Activated CD8-positive, alpha-beta memory T cell treated with anti-CD3 and anti-CD28 coated beads, Interleukin-2, amount 50 U/mL, for 24 hours (primary cell): ENCODE data around the gene TBX18.

Source experiments
- DNase-seq: peaks from one replicate; pipeline ENCODE4 v3.0.0-alpha.2; 2020; ENCODE audit errors: extremely low read depth

TBX18 gene

DNA sequence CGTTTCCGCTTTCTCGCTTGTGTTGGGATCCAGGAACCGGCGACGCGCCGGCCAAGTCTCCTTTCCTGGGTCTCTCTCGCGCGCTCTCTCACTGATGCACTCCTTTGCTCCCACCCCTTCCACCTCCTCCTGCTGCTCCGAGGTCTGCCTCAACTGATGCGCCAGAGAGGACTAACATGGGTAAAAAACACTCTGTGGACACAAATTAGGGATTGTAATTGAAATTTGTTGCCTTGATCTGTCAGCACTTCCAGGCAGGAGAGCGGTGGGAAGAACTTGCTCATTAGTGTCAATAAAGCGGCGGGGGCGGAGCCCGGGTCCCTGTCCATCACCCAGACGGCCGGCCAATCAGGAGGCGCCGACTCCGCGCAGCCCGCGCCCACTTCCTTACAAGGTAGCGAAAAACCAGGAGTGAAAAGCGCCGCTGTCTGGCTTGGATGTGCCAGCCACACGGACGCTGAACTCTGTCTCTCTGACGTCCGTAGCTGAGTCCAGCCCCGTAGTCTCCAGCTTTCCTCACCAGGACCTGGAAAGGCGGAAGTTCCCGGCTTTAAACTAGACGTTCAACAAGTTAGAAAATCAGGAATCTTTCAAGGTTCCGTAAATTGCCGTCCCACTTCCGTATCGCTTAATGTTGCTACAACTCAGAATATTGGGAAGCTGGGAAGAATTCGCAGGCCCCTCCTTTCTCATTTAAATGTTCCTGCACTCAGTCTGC lies at the start of gene TBX18:
TSS of gene TBX18 (minus strand) at position 267 of the 718 bp plus-strand sequence. CDS start 417 bp downstream, outside the sequence.
- DNase-seq = no peak

DNA sequence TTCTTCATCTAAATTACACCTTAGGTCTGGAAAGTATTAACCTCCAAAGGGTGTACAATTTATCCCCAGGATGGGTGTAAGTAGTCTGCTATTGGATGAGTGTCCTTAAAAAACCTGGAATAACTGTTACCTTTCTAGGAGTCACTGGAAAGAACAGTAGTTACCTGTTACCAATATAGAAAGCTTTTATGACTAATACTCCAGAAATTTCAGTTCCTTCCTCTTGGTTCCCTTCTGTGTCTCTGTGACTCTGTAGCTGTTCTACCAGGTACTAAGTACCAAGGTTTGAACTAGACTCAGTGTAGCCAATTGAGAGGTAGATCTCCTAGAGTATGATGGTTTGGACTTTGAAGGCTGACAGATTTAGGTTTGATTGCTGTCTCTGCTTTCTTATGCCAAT lies 47.0 kb upstream of the TBX18 start:
- DNase-seq = no peak

DNA sequence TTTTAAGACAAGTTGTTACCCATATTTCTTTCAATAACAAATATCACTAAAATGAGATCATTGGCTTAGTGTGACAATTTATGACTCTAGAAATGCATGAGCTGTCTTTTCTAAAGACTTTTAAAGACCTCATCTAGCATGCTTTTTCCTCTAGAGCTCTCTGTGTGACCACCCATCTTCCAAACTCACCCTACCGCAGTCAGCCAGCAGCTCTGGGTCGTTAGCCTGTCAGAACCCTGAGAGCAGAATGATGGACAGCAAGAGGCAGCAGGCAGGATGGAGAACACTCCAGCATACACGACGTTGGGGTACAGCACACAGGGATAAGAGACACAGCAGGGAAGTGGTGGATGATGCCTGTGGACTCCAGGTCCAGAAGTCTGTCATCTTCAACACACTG lies 45.1 kb upstream of the TBX18 start:
- DNase-seq = no peak

DNA sequence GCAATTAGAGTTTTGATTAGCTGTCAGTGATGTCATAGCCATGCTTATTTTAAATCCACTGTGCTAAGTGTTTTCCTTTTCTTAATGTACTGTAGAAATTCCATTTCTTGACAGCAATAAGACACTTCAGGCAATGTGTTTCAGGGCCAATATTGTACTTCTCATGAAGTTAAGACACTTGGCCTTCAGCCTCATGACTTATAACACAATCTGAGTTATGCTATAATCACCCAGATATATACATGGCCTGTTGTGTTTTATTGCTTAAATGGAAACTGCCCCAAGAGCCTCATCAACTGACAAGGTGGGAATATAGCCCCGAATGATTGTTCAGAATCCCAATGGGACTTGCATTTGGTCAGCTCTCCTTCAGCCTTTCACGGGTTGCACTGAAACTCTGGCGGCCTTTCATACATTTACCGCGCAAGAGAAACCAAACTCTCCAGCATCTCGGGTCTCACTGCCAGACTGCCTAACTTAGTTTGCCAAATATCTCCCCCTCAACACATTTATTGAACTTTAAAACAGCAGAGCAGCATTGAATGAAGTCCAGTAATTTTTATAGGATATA lies 44.2 kb upstream of the TBX18 start:
- DNase-seq = no peak

DNA sequence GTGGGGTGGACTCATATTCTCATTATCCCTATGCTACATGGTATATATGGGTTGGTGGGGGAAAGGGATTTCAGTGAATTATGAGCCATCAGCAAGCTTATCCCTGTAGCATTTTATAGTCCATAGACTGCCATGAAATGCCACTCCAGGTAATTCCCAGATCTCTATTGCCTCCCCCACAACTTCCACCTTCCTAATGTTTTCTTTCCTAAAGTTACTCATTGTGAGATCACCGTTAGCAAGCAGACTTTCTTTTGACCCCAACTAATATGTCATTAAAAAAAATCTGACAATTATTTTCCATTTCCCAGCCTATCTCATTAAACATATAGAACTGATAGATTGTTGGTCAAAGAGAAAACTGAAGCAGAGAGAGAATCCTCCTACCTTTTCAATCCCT lies 40.7 kb upstream of the TBX18 start:
- DNase-seq = no peak

DNA sequence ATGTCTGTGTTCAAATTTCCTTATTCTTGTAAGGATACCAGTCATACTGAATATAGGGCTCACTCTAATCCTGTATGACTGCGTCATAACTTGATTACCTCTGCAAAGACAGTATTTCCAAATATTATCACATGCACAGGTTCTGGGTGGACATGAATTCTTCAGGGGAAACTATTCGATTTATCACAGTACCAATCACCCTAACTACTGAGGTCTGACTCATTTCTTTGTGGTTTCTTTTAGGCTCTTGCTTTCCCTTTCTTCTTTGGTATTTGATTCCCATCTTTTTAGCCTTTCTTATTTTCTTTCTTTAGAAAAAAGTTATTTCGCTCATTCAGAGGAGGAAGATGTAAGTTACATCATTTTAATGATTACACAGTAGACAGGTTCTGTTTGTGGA lies 40.3 kb upstream of the TBX18 start:
- DNase-seq = no peak

DNA sequence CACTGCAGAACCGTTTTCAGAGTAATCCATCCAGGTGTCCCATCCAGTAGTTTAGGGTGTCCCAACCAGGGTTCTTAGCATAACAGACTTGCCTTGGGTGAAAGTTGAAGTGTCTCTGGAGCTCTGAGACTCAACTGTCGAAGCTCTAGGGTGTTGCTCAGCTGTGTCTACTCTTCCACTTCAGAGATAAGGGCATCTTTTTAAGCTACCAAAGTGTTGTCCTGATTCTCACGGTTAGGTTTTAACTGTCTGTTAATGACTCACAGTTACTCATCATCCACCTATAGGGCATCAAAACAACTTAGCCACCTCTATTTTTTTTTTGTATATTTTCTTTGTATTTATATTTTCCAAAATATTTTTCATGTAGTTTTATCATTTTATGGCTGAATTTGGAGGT lies 36.9 kb upstream of the TBX18 start:
- DNase-seq = no peak

DNA sequence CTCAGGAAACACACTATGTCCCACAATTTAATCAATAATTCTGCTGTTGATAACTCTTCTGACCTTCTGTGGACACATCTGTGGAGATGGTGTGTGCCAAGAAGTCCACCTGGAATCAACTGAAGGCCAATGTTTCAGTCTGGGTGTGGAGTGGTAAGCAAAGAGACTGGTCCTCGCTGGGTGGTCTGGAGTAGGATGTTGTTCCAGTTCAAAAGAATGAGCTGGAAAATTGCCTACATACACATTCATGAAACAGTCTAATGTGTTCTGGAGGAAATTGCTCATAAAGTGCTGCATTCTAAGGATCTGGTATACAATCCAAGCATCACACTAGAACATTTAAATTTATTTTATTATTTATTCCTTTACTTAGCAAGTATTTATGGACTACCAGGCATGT lies 33.9 kb upstream of the TBX18 start:
- no peak for DNase-seq

DNA sequence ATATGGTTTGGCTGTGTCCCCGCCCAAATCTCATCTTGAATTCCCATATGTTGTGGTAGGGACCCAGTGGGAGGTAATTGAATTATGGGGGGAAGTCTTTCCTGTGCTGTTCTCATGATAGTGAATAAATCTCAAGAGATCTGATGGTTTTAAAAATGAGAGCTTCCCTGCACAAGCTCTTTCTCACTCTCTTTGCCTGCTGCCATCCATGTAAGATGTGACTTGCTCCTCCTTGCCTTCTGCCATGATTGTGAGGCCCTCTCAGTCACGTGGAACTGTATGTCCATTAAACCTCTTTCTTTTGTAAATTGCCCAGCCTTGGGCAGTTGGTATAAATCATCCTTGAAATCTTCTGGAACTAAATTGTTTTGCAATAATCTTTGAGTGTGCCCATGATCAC lies 31.9 kb upstream of the TBX18 start:
- DNase-seq = no peak

DNA sequence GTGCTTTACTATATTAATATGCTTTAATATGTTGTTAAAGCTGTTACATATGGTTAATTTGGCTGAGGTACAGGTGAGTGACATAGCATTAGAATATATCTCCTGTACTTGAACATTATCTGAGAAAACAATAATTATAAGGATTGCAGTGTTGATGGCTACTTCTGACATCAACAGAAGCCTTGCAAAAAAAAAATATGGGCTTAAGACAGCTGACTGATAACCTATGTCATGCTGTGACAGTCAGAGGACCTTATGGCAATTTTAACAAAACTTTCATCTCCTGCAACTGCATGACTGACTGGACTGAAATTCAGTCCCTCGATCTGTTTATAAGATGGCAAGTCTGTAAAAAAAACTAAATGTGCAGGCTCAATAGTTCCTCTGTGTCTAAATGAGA lies 27.5 kb upstream of the TBX18 start:
- no peak for DNase-seq

DNA sequence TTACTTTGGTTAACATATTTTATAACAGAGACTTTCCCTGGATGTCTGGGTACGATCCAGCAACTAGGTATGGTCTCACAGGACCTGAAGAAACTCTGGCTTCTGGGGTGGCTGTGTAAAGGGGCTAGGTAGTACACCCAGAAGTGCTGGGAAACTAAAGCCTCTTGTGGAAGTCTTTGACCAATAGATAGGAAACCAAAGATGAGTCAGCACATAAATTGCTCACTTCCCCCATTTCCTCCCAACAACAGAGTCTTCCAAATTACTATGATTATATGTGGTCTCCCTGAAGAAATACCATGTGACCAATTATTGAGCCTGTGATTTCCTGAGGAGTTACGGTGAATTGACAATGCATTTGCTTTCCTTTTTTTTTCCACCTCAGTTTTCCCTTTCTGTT lies 26.8 kb upstream of the TBX18 start:
- DNase-seq = no peak

DNA sequence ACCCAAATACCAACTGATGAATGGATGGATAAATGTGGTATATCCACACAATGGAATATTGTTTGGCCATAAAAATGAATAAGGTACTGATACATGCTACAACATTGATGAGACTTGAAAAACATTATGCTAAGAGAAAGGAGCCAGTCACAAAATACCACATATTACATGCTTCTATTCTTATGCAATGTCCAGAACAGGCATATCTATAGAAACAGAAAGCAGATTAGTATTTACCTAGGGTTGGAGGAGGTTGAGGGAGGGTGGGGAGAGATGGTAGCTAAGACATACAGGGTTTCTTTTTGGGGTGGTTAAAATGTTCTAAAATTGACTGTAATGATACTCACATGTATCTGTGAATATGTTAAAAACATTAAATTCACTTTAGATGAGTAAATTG lies 24.8 kb upstream of the TBX18 start:
- no peak for DNase-seq

DNA sequence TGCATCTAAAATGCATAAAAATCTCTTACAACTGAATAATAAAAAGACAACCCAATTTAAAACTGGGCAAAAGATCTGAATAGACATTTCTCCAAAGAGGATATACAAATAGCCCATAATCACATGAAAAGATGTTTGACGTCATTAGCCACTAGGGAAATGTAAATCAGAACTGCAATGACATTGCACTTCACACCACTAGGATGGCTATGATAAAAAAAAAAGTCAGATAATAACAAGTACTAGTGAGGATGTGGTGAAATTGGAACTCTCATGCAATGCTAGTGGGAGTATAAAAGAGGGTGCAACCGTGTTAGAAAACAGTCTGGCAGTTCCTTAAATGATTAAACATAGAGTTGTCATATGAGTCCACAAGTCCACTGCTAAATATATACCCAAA lies 24.3 kb upstream of the TBX18 start:
- DNase-seq = no peak

DNA sequence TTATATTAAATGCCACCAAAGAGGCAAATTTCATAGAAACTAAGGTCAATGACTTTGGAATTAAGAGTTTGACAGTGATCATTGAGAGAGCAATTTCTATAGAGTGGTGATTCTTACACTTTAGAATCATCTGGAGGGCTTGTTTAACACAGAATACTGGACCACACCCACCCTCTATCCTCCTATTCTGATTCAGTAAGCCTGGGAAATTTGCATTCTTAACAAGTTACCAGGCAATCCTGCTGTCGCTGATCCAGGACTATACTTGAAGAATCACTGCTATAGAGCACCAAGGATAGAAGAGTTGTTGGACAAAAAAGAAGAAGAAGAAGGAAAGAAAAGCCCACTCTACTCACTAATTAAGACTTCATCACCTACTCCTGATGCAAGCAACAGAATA lies 21.3 kb upstream of the TBX18 start:
- DNase-seq = no peak

DNA sequence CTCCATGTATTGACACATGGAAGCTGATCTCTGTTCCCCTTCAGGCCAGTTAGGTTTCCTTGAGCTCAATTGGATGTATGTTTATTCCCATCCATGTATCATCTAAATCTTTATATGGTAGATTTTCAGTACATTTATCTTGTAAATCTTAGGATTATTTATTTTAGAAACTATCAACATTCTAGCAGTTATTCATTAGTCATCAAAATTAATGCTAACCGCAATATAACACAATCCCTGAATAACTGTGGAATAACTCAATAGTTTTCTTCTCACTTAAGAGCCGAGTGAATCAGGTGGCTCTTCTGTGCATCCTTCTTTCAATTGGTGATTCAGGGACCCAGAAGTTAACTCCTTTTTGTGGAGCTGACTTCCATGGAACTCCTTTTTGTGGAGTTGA lies 15.5 kb upstream of the TBX18 start:
- no peak for DNase-seq

DNA sequence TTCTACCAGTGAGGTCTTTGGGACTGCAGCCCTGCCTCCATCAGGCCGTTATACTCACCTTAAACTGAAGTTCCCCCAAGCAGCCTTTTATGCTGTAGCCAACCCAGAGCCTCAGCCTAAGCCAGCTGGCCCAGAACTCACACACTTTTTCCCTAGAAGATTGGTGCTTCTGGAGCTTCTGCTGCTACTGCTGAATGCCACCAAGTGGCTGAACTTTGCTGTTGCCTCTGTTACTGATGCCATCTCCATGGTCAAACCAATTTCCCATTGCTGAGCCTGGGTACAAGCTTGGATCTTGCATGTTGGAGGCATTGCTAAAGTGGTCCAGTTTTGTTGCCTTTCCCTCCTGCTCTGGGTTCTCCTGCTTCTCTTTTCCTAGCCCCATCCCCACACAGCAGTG lies 15.0 kb upstream of the TBX18 start:
- no peak for DNase-seq

DNA sequence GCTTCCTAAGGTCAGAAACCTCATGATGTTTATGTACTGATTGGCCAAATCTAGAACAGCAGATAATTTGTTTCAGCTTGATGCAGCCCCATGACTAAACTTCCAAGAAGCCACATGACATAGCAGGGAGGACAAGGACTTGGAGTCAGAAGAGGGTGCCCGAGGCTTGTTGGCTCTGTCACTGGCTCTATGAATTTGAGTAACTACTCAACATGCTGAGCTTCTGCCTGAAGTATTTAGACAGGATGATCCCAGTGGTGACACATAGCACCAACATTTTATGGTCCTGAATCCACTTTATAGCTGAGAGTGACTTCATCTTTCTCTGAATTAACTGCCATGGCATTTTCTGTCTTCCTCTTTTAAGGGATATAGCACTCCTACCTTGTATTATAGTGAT lies 13.5 kb upstream of the TBX18 start:
- no peak for DNase-seq

DNA sequence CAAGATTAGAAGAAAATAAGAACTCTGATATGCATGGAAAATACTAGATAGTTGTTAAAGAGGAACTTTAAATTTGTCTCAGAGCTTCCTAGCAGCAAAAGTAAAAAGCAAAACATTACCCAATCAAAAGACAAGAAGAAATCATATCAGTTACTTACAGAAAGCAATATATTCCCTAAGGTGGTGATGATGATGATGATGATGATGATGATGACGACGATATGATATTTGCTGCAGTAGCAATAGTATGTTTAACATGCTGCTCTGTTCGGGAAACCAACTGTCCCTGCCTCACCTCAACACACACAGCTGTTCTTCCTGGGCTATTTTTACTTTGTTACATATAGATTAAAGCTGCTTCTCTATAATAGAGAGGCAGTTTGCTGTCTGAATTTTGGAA lies 12.0 kb upstream of the TBX18 start:
- no peak for DNase-seq

DNA sequence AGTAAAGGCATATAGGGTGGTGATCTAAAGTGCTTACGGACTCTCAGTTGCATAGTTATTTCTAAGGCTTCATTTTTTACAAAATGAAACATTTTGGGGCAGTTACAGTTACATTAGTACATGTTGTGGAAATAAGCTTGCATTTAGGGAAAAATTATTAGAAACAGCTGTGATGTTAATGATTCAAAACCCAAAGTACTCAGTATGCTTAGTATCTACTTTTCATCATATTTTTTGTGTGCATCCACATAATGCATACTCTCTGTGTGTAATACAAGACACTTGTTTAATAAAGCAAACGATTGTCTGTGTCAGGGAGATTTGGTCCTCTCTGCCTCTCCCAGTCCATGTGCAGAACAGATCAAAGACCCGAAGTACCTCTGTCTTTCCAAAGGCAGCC lies 11.4 kb upstream of the TBX18 start:
- no peak for DNase-seq

DNA sequence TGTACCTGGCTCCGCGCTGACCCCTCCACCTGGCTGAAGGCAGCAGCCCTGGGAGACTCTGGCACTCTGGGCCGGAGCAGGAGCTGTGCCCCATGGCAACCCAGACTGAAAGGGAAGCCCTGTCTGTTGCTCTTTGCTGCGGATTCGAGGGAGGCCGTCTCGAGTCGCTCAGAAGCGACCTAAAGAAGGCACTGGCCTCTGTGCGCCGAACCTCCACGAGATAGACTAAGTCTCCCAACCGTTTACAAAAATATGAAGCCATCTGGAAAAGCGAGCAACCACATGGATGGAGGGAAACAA lies 10.5 kb upstream of the TBX18 start:
- no peak for DNase-seq

DNA sequence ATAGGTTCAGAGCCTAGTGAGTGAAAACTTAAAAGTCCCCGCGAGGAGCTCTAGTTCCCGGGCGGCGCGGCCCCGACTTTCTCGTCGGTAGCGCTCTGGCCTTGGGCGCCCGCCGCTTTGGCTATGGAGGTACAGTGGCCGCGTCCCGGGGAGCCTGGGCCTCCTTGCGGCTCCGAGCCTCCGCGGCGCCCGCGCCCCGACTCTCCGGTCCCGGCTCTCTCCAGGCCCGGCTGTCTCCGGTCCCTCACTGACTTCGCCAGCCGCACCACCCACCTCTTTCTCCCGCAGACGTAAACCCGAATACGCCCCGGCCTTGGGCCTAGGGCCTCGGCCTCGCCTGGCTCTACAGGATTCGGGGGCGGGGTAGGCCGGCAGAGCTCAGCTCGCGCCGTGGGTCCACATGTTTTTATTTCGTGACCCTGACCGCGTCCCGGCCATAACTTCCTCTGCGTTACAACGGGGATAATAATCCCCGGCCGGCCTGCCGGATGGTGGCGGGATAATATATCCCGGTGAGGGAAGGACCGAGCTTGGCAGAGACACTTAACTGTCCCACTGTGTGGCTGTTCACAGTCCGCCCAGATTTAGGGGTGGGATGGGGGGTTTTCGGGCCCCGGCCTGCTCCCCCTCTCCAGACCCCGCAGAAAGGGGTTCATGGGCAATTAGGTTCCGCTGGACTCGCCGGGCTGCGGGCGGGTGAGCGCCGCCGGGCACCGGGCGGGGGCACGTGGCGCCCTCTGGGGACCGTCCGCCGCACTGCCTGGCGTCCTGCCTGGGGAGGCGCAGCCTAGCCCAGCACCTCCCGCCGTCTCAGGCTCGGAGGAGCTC lies 10.0 kb upstream of the TBX18 start:
- no peak for DNase-seq

DNA sequence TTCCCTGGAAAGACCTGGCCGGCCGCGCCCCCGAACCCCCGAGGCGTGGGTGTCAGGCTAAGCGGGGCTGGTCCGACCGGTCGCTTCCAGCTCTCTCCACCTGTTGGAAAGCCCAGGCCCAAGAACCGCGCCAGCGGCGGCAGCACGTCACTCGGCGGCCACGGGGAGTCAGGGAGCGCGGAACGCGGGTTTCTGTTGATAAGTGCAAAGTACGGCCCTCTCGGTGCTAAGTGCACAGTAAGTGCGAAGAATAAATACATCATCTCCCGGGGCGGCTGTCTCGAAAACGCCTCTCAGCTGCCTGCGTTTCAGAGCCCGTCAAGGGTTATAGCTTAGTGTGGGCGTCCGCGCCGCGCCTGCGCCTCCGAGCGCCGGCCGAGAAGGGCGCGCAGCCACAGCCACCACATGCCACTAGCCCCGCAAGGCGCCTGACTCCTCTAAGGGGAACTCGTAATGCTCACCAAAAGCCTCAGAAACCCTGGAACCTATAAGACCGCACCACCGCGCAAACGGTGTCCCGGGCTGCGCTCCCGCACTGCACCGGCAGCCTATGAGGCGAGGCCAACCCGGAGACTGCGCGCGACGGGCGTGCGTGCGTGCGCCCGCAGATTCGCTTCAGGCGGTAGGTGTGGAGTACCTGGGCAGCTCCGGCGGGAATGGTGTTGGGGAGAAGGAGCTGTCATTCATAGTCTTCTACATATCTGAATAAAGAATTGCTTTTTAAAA lies 9.2 kb upstream of the TBX18 start:
- no peak for DNase-seq

DNA sequence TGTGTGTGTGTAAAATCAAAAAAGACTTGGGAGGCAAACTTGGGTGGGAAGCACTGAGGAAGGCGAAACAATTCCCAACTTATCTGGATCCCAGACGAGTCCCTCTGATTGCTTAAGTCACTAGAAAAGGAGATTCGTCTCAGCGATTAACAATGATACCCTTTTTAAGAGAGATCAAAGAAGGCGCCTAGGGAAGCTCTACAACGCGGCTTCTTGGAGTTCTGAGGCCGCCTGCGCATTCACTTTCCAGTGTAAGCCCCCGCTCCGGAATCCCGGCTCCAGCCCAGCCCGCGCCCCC lies 8.7 kb upstream of the TBX18 start:
- no peak for DNase-seq
